ENCODE results near the gene HMSD.
A peak's percentile ranks its signal among the peaks of the same experiment; 100 is the strongest.

Gene HMSD

DNA sequence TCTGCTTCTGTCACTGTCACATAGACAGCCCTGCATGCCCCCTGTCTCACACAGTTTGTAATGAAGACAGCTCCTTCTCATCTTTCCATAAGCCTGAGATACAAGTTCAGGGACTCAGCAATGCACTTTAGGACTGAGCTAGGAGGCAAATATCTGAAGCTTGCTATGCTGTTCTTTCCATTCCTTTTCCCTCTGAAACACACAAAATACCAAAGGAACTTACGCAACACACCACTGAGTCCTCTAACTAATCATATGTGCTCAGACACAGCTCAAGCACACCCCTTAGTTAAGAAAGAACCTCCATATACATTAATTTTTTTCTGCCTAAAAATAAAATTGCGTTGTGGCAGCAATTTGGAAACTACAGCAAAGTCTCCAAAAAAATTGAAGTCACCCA lies 38.6 kb downstream of the HMSD start:
- TF ChIP-seq, protein P1, sequence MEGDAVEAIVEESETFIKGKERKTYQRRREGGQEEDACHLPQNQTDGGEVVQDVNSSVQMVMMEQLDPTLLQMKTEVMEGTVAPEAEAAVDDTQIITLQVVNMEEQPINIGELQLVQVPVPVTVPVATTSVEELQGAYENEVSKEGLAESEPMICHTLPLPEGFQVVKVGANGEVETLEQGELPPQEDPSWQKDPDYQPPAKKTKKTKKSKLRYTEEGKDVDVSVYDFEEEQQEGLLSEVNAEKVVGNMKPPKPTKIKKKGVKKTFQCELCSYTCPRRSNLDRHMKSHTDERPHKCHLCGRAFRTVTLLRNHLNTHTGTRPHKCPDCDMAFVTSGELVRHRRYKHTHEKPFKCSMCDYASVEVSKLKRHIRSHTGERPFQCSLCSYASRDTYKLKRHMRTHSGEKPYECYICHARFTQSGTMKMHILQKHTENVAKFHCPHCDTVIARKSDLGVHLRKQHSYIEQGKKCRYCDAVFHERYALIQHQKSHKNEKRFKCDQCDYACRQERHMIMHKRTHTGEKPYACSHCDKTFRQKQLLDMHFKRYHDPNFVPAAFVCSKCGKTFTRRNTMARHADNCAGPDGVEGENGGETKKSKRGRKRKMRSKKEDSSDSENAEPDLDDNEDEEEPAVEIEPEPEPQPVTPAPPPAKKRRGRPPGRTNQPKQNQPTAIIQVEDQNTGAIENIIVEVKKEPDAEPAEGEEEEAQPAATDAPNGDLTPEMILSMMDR (IDR thresholded peaks at IDR 0.05; ENCODE audit: insufficient read depth, missing control alignments), result no peak
- DNase-seq (ENCODE audit: insufficient read length, low spot score) (no peak), FAIRE-seq (no peak)

DNA sequence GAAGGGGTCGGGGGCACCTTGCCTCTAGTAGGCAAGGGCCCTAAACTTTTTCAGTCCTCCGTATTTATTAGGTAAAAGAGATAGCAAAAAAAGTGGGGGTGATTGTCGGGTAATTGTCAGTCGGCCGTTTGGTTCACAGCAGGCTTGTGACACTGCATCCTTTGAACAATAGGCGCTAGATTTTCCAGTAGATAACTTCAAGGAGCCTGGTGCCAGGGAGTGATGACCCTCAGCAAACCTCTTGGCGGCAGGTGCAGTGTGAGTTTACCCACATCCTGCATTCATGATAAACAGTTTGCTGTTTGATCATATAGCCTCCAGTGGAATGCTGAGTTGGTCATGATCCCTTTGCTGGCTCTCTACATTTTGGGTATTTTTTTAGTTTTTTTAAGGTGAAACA lies 43.6 kb downstream of the HMSD start:
- peak; percentile 35 for FAIRE-seq
- no peak for DNase-seq (ENCODE audit: insufficient read length, low spot score)

DNA sequence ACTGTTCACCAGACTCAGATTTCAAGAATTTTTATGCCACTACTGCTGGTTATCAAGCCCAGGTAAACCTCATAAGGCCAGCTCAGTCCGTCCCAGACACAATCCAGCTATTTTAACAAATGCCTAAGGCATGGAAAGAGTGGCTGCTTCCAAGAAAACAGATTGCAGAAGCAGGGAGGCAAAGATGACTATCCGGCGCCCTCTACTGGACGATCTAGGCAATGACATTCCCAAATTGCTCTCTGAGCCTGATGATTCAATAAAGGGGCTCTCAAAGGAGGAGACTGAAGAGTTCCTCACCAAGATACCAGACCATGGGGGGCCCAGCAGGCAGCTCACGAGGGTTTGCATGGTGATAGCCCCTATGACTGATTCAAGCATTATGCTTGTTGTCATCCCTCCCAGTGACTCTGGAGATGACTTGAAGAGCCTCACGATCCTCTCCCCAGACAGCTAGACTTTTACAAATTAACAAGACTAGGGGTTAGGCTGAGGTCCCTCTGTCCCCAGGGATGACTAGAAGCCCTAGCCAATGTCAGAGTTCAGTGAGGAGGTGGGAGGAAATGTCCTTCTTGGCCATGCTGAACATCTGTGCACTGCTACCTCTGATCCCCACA lies 45.8 kb downstream of the HMSD start:
- FAIRE-seq, result peak; percentile 97
- no peak for DNase-seq (ENCODE audit: insufficient read length, low spot score)
- TF ChIP-seq, protein P1 (IDR thresholded peaks at IDR 0.05; ENCODE audit: insufficient read depth, missing control alignments), result peak; percentile 91

More for the DNA sequence above, 43.6 kb downstream of the HMSD start:
- TF ChIP-seq, protein P1 (IDR thresholded peaks at IDR 0.05; ENCODE audit: insufficient read depth, missing control alignments), result no peak

DNA sequence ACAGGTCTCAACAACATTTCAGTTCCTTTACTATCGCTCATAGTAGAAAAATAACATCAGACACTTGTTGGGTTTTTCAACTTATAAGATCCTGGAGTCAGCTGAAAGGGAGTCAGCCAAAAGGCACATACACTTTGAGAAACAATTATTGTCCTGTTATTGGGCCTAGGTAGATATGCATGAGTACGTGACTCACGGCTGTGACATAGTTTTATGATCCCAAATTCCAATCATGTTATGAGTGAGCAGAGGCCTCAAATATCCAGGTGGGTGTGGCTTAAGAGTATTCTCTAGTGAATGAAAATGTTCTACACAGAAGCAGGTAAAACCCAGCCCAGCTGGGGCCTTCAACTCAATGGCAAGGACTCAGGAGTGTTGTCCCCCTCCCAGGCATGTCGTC lies 47.9 kb downstream of the HMSD start:
- DNase-seq (ENCODE audit: insufficient read length, low spot score) (no peak), FAIRE-seq (peak; percentile 76)
- TF ChIP-seq, protein P1 (IDR thresholded peaks at IDR 0.05; ENCODE audit: insufficient read depth, missing control alignments), result no peak

DNA sequence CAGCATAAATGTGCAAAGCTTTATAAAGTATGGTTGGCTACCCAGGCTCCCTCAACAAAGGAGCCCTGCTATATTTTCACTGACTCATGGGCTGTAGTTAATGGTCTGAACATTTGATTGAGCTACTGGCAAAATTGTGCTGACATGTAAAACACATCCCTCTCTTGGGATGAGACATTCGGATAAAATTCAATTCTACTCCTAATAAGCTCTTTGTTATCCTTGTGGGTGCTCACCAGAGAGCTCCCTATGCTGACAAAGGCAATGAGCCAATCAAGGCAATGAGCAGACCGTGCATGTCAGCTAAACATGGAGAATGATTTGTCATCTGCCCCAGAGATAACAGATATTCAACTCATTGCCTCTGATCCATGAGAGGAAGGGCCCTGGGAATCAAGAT lies 48.5 kb downstream of the HMSD start:
- TF ChIP-seq, protein P1 (IDR thresholded peaks at IDR 0.05; ENCODE audit: insufficient read depth, missing control alignments), result no peak
- FAIRE-seq, result peak; percentile 75
- DNase-seq (ENCODE audit: insufficient read length, low spot score), result no peak

DNA sequence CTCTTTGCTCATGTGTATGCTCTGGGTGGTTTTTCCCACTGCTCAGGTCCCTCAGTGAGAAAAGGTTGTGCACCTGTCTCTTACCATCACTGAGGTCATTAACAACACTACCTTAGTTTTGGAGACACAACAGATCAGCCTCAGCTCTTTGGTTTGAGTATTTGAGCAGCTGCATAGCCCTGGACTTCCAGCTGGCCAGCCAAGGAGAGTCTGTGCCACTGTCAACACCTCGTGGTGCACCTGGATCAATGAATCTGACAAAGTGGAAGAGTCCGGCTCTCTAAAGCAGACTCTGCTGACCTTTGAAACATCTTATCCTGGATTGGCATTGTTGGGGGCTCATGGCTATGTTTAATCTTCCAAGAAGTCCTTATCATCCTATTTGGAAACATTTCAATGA lies 50.8 kb downstream of the HMSD start:
- TF ChIP-seq, protein P1 (IDR thresholded peaks at IDR 0.05; ENCODE audit: insufficient read depth, missing control alignments), result no peak
- DNase-seq (ENCODE audit: insufficient read length, low spot score) (no peak), FAIRE-seq (peak; percentile 94)

DNA sequence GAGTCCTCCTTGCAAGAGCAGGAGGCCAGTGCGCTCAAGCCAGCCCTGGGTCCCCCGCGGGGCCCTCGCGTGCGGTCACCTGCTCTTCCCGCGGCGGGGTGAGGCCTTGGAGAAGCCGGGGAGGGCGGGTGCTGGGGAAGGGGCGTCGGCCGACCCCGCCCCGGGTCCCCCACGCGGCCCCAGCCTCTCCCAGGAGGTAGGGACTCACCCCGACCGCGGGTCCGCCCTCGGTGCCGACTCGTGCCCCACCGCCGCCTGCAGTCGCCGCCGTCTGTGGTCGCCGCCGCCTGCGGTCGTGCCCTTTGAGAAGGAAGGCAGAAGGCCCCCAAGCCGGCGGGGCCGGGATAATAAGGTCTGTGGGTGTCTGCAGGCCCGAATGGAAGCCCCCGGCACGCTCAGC lies 53.5 kb downstream of the HMSD start:
- no peak for DNase-seq (ENCODE audit: insufficient read length, low spot score)
- TF ChIP-seq, protein P1 (IDR thresholded peaks at IDR 0.05; ENCODE audit: insufficient read depth, missing control alignments), result no peak
- FAIRE-seq, result no peak

All from D721Med (cell line).